Vagina (tissue), 2 donors: ENCODE results near the gene INHA.
A peak's percentile ranks its signal among the peaks of the same experiment; 100 is the strongest.

Experiments
- POLR2A ChIP-seq, 2 donors: fragments of 450-650 bp; IDR thresholded peaks; one replicate each; pipeline ENCODE4 v1.6.1; 2017; ENCODE audit warnings: antibody characterized with exemption in 2 of 2, mild to moderate bottlenecking in 2 of 2, moderate library complexity in 2 of 2
- POLR2AphosphoS5 ChIP-seq, 2 donors: sonication (generic); formaldehyde crosslinking; IDR thresholded peaks; one replicate each; pipeline ENCODE4 v1.9.0; 2017; ENCODE audit warnings: antibody characterized with exemption in 2 of 2, mild to moderate bottlenecking in 2 of 2, low read depth in 1 of 2; ENCODE audit not compliant: insufficient read depth in 1 of 2

- peak in 1 of 2 donors; percentile 21 for TF ChIP-seq POLR2AphosphoS5 (IDR thresholded peaks at IDR 0.05; ENCODE audit: insufficient read depth in 1 of 2, low read depth in 1 of 2)
- no peak for TF ChIP-seq POLR2A (IDR thresholded peaks at IDR 0.05)
Measured at GRCh38 chr2:219551441-219552381, 20.4 kb upstream of the INHA start.
